Heart left ventricle (tissue), 16 donors: ENCODE results near the gene GABARAP. TPM values are rescaled to one million over a fixed set of nuclear protein-coding genes. Genes with fewer than 3 reads are reported as not detected.

ENCODE experiments used
- ATAC-seq, 4 donors: fragments of 200-7000 bp; cut with Tn5 transposase; one replicate each; pipeline ENCODE4 v1.9.1; 2020 to 2022; ENCODE audit warnings: moderate library complexity in 4 of 4, mild to moderate bottlenecking in 3 of 4, moderate number of reproducible peaks in 1 of 4
- DNase-seq, 5 donors: peaks; one replicate each; pipeline ENCODE4 v3.0.0-alpha.2; 2020
- H3K27ac ChIP-seq, 12 donors: fragments of 200-600 bp; sonication (generic) in 4 of 12; one replicate each; pipeline versions ENCODE4 v1.5.0 to v1.8.0; 2016 to 2022; ENCODE audit warnings: mild to moderate bottlenecking in 2 of 12
- H3K27me3 ChIP-seq, 9 donors: fragments of 200-600 bp; sonication (generic) in 2 of 9; one replicate each; pipeline versions ENCODE4 v1.5.1 to v1.8.0; 2016 to 2022; ENCODE audit warnings: mild to moderate bottlenecking in 3 of 9
- H3K36me3 ChIP-seq, 9 donors: fragments of 200-600 bp; sonication (generic) in 2 of 9; one replicate each; pipeline versions ENCODE4 v1.5.0 to v1.8.0; 2018 to 2022; ENCODE audit warnings: mild to moderate bottlenecking in 2 of 9
- H3K4me1 ChIP-seq, 12 donors: fragments of 200-600 bp; sonication (generic) in 4 of 12; one replicate each; pipeline versions ENCODE4 v1.5.0 to v1.8.0; 2016 to 2022; ENCODE audit warnings: mild to moderate bottlenecking in 3 of 12
- H3K4me3 ChIP-seq, 12 donors: fragments of 200-600 bp; sonication (generic) in 4 of 12; one replicate each; pipeline versions ENCODE4 v1.5.0 to v1.8.0; 2017 to 2022; ENCODE audit warnings: mild to moderate bottlenecking in 9 of 12, moderate library complexity in 4 of 12
- H3K9me3 ChIP-seq, 12 donors: fragments of 200-600 bp; sonication (generic) in 4 of 12; one replicate each; pipeline versions ENCODE4 v1.5.0 to v1.8.0; 2016 to 2022; ENCODE audit warnings: mild to moderate bottlenecking in 1 of 12
- CTCF ChIP-seq, 12 donors: fragments of 200-600 bp; sonication (generic) in 4 of 12; IDR thresholded peaks; one replicate each; pipeline versions ENCODE4 v1.5.0 to v1.8.0; 2018 to 2022; ENCODE audit warnings: antibody characterized with exemption in 12 of 12, mild to moderate bottlenecking in 5 of 12
- POLR2A ChIP-seq, 2 donors: fragments of 450-650 bp; IDR thresholded peaks; one replicate each; pipeline ENCODE4 v1.6.1; 2017; ENCODE audit warnings: antibody characterized with exemption in 2 of 2, mild to moderate bottlenecking in 2 of 2, moderate library complexity in 2 of 2
- WGBS, 4 donors: extraction: QIAGEN DNeasy Blood & Tissue Kit in 2 of 4; methylation state at CpG; one replicate each; pipeline versions ENCODE4 v1.1.5 to v1.1.7; 2013 to 2018; 5-methylcytosine and 5-hydroxymethylcytosine counted together
- intact Hi-C, 10 donors: fragments of 100-400 bp; cut with DNase I; formaldehyde crosslinking; loops; one replicate each; pipeline versions ENCODE4 v1.11.1 to v1.14.2; 2022
- polyA plus RNA-seq, 2 donors: library from polyadenylated mRNA; stranded (reverse); fragments of 200-250 nt; gene quantifications; one replicate each; pipeline ENCODE4 v1.2.3, GENCODE V29; 2013
- total RNA-seq, 9 donors: library from RNA; depleted of rRNA in 2 of 9; stranded (reverse); fragments of >200 nt in 2 of 9; fragmentation: NEBNext Ultra II Directional in 3 of 9; extraction: Animal tissue kit (Norgen Biotek cat#: 25700) in 3 of 9; gene quantifications; one replicate each; pipeline versions ENCODE4 v1.1.0 to v1.2.4, GENCODE V29; 2016 to 2023
- donor health status: ischemic (EF 13 %, LVEDD 7.1; RV severe dilation, severe dysfunction).
- donor health status: healthy with polysubstance abuse.
- donor health status: DM: no; HTN: yes; CAD: no.
- donor health status: DM: no; HTN: no; CAD: no.
- donor health status: ischemic (EF 25% LVEDD 6.9; RV normal size, moderate dysfunction).
- donor health status: ischemic (EF 25% LVEDD 5.7; RV mildly dilated, moderate dysfunction).
- donor health status: healthy.
- donor health status: DM: yes; HTN: yes; CAD: no.
- donor health status: ischemic (EF 35%, LVEDD 5.7; RV mildly dilated, moderate dysfunction).
- donor health status: nonischemic (EF 11% LVEDD 7.7; RV severe dilation, severe dysfunction).
- donor health status: DM: yes; HTN: yes; CAD: no.
- donor health status: PGD.
- donor health status: ischemic (EF 29% LVEDD 5.4; RV normal size, mild dysfunction).
- donor health status: nonischemic (EF 23%, LVEDD 6.1; RV moderate dilation, normal function).

Gene GABARAP
- total and polyA plus RNA-seq, 11 donors: 293 to 674 (median 493) TPM

- peak overlapping the region in 2 of 12 donors; percentile 96 to 98 for H3K4me3 ChIP-seq
- TF ChIP-seq POLR2A (IDR thresholded peaks at IDR 0.05): no peak
- TF ChIP-seq CTCF (IDR thresholded peaks at IDR 0.05): no peak
- no peaks in the 10 kb centered on the region for H3K9me3 ChIP-seq
- no peak for ATAC-seq
- H3K27me3 ChIP-seq: no peaks in the 10 kb centered on the region
- peak in 1 of 5 donors; percentile 24 for DNase-seq
- peaks cover 0 to 38% (median 29%) of the 10 kb centered on the region in 9 donors for H3K36me3 ChIP-seq
- whole genome bisulfite sequencing, 4 donors: 87 to 89% (median 88%) methylated on average over 6 of the region's 6 CpGs
- peak overlapping the region in 5 of 12 donors; percentile 91 to 98 (median 95) for H3K27ac ChIP-seq
- intact Hi-C loops: loop anchor here in 3 of 10 donors (2.0 to 10.0 kb wide), 4 partner anchors 16 to 608 kb away; partner anchors contain the start of genes CD68 (in 1 of the 3), POLR2A (in 1 of the 3) and SLC35G6 (in 1 of the 3)
- peaks cover 10 to 69% (median 44%) of the 10 kb centered on the region in 12 donors for H3K4me1 ChIP-seq
Measured at GRCh38 chr17:7236808-7237207, 5.4 kb downstream of the GABARAP start.

- peaks cover 10 to 67% (median 39%) of the 10 kb centered on the region in 12 donors for H3K4me1 ChIP-seq
- H3K4me3 ChIP-seq: no peak overlapping the region
- H3K27me3 ChIP-seq: no peaks in the 10 kb centered on the region
- peak overlapping the region in 1 of 12 donors; percentile 91 for H3K27ac ChIP-seq
- H3K36me3 ChIP-seq: peaks cover 0 to 38% (median 26%) of the 10 kb centered on the region in 9 donors
- no peak for ATAC-seq
- WGBS, 4 donors: 84 to 87% (median 85%) methylated on average over 21 to 22 of the region's 22 CpGs
- peak in 4 of 5 donors; percentile 11 to 54 (median 22) for DNase-seq
- intact Hi-C loops: loop anchor here in 3 of 10 donors (2.0 to 10.0 kb wide), 4 partner anchors 15 to 609 kb away; partner anchors contain the start of genes CD68 (in 1 of the 3), POLR2A (in 1 of the 3) and SLC35G6 (in 1 of the 3)
- H3K9me3 ChIP-seq: no peaks in the 10 kb centered on the region
- TF ChIP-seq CTCF (IDR thresholded peaks at IDR 0.05) (no peak), POLR2A (IDR thresholded peaks at IDR 0.05) (no peak)
Measured at GRCh38 chr17:7235693-7236665, 6.3 kb downstream of the GABARAP start.

GRCh38 chr17:7234083-7234951, 7.9 kb downstream of the GABARAP start, which contains the start of gene DVL2:
TSS of gene DVL2 (minus strand) at chr17:7234517. CDS start at chr17:7234262, 255 bp downstream.
- 0 to 1% (median 1%) methylated on average over 19 to 72 of the region's 72 CpGs for WGBS, 4 donors
- Histone ChIP-seq H3K36me3 (peaks cover 0 to 37% (median 30%) of the 10 kb centered on the region in 9 donors), H3K4me1 (peaks cover 5 to 53% (median 26%) of the 10 kb centered on the region in 12 donors), H3K27me3 (no peaks in the 10 kb centered on the region), H3K4me3 (peak within 1 kb of the TSS; percentile 65 to 99 (median 84)), H3K27ac (peak within 1 kb of the TSS; percentile 17 to 96 (median 88)), H3K9me3 (no peaks in the 10 kb centered on the region)
- TF ChIP-seq POLR2A (IDR thresholded peaks at IDR 0.05) (peak in 1 of 2 donors; percentile 79), CTCF (IDR thresholded peaks at IDR 0.05) (no peak)
- intact Hi-C loops: loop anchor here in 3 of 10 donors (10.0 kb wide), 3 partner anchors 250 to 610 kb away; partner anchors contain the start of genes CD68 (in 1 of the 3), POLR2A (in 1 of the 3) and SLC35G6 (in 1 of the 3)
- DNase-seq: peak; percentile 96 to 97 (median 97)
- peak; percentile 53 to 68 (median 64) for ATAC-seq
